HG02571 (cell line): ENCODE data around the gene EPSTI1.

ENCODE experiments used
- ATAC-seq: cut with Tn5 transposase; IDR thresholded peaks from one replicate; pipeline ENCODE4 v1.9.1; 2021; ENCODE audit warnings: mild to moderate bottlenecking, moderate library complexity; ENCODE audit not compliant: unreplicated experiment

EPSTI1 gene

DNA sequence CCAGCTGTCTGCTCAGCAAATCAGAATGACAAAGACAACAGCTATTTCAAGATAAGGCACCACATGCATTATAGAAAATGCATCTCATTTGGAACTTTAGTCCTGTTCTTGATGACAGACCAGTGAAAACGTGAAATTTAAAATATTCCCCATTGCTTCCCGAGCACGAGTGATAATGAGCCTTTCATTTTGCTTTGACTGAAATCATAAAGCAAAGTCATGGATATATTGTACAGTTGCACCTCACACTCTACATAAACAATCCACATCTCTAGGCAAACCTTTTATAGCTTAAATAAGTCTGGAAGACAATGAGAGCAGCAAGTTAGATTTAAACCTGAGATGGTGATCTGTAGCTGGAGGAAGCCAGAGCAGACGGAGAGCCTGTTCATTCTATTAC, 131.6 kb downstream of the EPSTI1 start:
- no peak for ATAC-seq

DNA sequence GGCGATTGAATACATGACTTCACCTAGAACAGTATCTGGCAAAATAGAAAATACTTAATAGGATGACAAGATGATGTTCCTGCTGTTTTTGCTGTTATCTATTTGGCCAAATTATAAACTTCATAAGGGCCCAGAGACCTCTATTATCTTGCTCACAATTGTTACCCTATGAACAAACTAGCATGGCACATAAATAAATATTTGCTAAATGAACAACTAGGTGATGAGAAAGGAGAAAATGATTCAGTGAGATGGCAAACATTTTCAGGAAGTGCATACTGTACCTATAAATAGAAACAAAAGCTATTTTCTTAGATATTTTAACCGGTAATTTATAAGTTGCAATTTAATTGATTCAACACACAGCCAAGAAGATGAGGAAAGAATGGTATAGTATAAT, 132.3 kb downstream of the EPSTI1 start:
- ATAC-seq, result no peak

DNA sequence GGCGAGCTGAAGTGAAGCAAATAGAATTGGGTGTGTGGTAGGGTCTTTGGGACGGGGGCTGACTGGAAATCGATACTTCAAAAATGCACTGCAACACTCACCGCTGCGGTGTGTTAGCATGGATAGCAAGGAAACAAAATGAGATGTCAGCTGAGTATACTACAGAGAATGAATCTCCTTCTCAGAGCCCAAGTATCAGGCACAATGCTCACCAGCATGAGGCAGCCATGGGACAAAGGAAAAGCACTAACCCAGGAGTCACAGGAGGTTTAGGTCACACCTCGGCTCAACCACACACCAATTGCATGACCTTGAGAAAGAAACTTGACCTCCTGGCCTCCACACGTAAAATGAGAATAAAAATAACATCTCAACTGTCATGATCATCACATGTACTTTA, 136.6 kb downstream of the EPSTI1 start:
- no peak for ATAC-seq

DNA sequence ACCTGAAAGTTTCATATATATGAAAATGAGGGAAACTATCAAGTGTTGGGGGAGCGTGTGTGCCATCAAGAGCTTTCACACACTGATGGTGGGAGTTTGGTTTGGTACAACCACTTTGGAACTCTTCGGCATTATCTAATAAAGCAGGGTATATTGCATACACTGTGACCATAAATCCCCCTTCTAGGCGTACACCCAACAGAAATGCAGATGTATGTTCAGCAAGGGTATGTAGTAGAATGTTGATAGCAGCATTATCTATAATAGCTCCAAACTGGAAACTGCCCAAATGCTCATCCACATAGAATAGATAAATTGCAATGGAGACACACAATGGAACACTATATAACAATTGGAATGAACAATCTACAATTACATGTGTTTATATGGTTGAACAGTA, 139.9 kb downstream of the EPSTI1 start:
- no peak for ATAC-seq

DNA sequence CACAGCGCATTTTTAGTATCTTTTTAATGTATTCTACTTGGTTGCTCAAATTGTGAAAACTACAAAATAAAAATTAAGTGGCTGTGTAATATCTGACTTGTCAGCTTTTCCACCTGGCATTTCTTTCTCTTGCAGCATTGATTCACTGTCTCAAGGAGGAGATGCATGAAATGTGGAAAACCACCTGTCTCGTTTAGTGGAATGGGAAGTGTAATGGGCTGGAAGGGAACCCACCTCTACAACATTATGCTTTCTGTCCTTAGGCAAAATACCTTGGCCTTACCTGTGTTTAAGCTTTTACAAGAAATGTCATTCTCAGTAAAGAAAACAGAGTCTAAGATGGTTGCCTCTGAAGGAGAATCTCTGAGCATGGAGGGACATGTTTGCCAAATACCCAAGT, 142.8 kb downstream of the EPSTI1 start:
- ATAC-seq, result no peak

DNA sequence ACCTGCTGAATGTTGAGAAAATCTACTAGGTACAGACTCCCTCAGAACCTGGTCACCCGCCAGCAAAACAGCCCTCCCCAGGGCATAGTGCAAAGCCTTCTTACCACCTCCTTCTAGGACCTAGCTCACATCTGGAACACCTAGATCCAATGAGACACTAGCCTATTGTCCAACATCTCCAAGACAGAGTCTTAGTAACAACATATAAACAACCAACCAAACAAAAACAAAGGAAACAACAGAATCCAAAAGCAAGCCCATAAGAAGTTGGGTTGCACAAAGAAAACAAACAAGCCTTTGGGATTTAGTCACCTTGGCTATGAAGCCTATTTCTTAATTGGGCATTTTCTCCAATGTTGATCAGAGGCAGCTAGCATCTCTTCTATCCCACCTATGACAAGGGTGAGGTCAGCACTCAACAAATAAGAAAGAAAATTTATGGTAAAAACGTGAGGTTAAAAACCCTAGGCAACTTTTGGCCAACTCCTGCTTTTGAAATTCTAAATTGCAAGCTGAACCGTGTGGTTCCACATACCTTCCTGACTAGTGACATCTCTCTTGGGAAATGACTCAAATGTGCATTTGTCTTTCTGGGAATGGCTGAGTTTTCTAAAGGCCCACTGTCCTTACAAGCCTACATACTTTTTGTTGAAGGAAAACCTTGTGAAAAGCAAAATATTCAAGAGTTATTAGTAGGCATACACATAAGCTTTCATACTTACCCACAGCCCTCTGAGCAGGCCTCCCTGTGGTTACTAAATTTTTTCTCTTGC, 144.0 kb downstream of the EPSTI1 start:
- ATAC-seq, result no peak

DNA sequence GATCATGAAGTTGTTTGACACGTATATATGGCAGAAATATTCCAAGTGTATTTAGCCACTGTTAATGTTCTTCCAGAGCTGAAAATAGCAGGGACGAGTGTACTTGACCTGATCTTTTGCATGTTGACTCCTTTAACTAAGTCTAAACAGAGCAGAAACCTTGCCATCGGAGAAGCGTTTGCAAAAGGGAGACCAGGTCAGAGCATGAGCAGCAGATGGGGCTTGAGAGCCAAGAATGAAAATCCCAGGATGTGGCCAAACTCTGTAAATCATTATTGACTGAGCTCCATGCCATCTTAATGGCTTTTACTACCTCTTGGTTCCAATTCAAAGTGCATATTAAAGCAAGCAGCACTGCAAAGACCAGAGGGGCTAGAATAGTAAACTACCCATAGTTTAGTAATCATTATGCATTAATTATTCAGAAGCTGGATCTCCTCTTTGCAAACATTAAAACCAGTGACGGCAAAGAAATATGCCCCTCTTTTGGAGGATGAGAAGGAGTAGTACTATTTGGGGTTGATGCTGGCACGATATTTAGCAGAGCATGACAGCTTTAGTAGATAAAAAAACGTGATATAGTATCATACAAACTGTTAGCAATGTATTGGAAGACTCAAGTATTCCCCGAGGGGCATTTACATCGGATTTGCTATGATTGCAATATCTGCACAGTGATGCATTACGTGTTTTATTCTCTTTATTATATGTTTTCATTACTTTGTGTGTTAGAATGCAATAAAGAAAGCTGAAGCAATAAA, 154.9 kb downstream of the EPSTI1 start:
- ATAC-seq, result no peak
